Activated gamma-delta T cell treated with Interleukin-2 at 50 U/mL for 16 hours (primary cell): Measurements from ENCODE around the gene TNFRSF12A.
A peak's percentile ranks its signal among the peaks of the same experiment; 100 is the strongest.

Experiments used
- DNase-seq: peaks from one replicate; pipeline ENCODE4 v3.0.0-alpha.2; 2020

The TNFRSF12A gene

GRCh38 chr16:3012828-3013420, 7.2 kb upstream of the TNFRSF12A start, which contains the start of gene CLDN9:
CLDN9 (plus strand) TSS chr16:3012923; CDS start chr16:3013363, 440 bp downstream.
- no peak for DNase-seq

DNA sequence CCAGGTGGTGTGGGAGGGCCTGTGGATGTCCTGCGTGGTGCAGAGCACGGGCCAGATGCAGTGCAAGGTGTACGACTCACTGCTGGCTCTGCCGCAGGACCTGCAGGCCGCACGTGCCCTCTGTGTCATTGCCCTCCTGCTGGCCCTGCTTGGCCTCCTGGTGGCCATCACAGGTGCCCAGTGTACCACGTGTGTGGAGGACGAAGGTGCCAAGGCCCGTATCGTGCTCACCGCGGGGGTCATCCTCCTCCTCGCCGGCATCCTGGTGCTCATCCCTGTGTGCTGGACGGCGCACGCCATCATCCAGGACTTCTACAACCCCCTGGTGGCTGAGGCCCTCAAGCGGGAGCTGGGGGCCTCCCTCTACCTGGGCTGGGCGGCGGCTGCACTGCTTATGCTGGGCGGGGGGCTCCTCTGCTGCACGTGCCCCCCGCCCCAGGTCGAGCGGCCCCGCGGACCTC, 6.6 kb upstream of the TNFRSF12A start:
- DNase-seq = no peak

DNA sequence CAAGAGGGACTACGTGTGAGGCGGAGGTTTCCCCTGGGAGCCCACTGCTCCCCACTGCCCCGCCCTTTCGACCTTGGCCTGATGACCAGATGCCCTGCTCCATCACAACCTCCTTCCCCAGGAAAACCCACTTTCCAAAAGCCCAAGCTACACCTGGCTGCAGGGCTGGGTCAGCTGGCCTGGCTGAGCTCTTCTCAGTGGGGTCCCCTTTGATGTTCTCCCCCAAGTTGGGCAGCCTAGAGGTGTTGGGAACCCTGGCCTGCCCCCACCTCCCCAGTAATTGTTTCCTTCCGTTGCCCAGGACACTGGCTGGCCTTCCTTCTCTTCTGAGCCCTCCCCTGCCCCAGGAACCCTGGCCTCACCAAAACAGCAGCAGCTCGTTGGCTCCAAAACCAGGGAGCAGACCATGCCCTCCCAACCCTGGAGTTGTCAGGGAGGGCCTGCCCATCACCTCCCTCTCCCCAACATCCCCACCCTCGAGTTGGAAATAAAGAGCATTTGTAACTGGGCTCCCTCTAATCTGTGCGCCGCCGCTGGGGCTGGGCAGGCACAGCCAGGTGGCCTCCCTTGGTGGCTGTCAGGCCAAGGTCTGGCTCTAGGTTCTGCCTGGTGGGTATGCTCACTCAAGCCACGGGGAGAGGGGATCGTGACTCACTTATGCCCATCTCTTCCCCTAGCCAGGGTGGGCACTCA, 6.0 kb upstream of the TNFRSF12A start:
- DNase-seq = no peak

GRCh38 chr16:3014971-3015370, 5.2 kb upstream of the TNFRSF12A start:
- DNase-seq = no peak

- no peak for DNase-seq
These were observed 4.2 kb upstream of the TNFRSF12A start for GRCh38 chr16:3015865-3016521.

- no peak for DNase-seq
These were observed 2.8 kb upstream of the TNFRSF12A start for GRCh38 chr16:3017344-3017743.

DNA sequence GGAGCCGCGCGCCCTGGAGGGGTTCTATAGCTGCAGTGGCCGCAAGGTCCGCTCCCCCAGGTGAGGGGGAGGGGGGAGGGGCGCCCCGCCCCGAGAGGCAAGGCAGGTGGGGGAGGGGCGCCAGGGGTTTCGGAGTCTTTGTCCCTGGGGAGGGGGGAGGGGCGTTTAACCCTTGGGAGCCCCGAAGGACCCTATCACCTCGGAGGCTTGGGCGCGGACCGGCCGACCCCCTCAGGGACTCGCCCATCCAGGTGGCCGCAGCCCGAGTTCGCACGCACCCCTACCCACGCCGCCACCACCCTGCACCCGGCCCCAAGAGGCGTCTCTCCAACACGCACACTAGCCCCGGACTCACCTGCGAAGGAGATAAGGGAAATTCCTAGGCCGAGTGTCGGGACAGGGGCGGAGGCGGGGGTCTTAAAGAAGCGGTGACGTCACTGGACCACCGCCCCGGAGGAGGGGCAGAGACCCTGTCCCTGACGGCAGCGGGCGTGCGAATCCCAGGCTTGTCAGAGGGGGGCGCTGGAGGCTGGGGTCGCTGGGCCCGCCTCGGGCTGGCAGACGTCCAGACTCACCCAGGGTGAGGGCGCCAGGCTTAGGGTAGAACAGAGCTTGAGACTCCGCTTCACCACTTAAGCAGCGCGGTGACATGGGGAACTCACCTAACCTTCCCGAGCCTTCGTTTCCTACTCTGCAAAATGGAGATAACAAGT, 2.2 kb upstream of the TNFRSF12A start, which contains the start of gene CLDN6:
Gene CLDN6, minus strand, starts transcription at position 390 of the 713 bp plus-strand sequence. CDS start 2,162 bp downstream, outside the sequence.
- DNase-seq = no peak

GRCh38 chr16:3019594-3020246, 448 bp upstream of the TNFRSF12A start:
- DNase-seq = no peak

GRCh38 chr16:3020604-3021448, 658 bp downstream of the TNFRSF12A start:
- peak; percentile 77 for DNase-seq

GRCh38 chr16:3021449-3022207, 1.5 kb downstream of the TNFRSF12A start:
- peak; percentile 68 for DNase-seq

GRCh38 chr16:3022208-3022683, 2.1 kb downstream of the TNFRSF12A start:
- peak; percentile 81 for DNase-seq

- no peak for DNase-seq
These were observed 2.7 kb downstream of the TNFRSF12A start for GRCh38 chr16:3022684-3023414.

GRCh38 chr16:3023415-3023668, 3.2 kb downstream of the TNFRSF12A start:
- no peak for DNase-seq

GRCh38 chr16:3023669-3024478, 3.7 kb downstream of the TNFRSF12A start, which contains the start of the genes HCFC1R1 and THOC6:
HCFC1R1 (minus strand) TSS chr16:3023942; CDS start chr16:3023941, 1 bp downstream.
THOC6 (plus strand) TSS chr16:3024035; CDS start chr16:3024327, 292 bp downstream.
- DNase-seq = peak; percentile 92

- no peak for DNase-seq
These were observed 5.1 kb downstream of the TNFRSF12A start for GRCh38 chr16:3025032-3026002.

DNA sequence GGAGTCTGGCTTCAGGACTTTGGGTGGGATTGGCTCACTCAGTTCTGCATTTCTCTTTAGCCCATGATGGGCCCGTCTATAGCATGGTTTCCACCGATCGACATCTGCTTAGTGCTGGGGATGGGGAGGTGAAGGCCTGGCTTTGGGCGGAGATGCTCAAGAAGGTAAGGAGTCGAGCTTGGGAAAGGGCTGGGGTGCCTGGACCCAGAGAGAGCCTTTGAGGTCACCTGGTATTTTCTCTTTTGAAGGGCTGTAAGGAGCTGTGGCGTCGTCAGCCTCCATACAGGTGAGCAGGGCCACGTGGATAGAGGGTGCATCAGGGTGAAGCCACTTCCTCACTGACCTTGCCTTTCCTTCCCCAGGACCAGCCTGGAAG, 5.8 kb downstream of the TNFRSF12A start:
- DNase-seq = no peak

- DNase-seq = no peak
These were observed 6.7 kb downstream of the TNFRSF12A start for GRCh38 chr16:3026609-3027488.
